GM12878 (cell line): ENCODE data around the gene ASB15. TPM values are rescaled to one million over a fixed set of nuclear protein-coding genes. Genes with fewer than 3 reads are reported as not detected.

Experiments used
- ATAC-seq: fragments of 200-7000 bp; cut with Tn5 transposase; 3 replicates; pipeline ENCODE4 v1.9.1; 2020; ENCODE audit warnings: mild to moderate bottlenecking, moderate library complexity
- BruUV-seq: library from RNA; stranded (reverse); fragments of 400-500 nt; replicated peaks from 2 replicates; lab custom pipeline; 2021; lab: Mats Ljungman, UMichigan
- CTCF ChIA-PET: fragments of 300-600 bp; sonication (Branson Sonifier 250); formaldehyde crosslinking; extraction: SDS; loops from one replicate; lab custom pipeline; 2021; ENCODE audit warnings: inconsistent platforms; lab: Yijun Ruan, JAX
- POLR2A ChIA-PET: fragments of 350-600 bp; formaldehyde crosslinking; extraction: SDS; loops from one replicate; lab custom pipeline; 2021; ENCODE audit warnings: inconsistent platforms; lab: Charles Lee
- RAD21 ChIA-PET: fragments of 300-600 bp; sonication (Branson Sonifier 250); formaldehyde crosslinking; loops from one replicate; lab custom pipeline; 2023; ENCODE audit warnings: antibody characterized with exemption; ENCODE audit not compliant: unreplicated experiment; lab: Charles Lee
- SMC1A ChIA-PET: fragments of 300-600 bp; sonication (Branson Sonifier 250); formaldehyde crosslinking; loops from one replicate; lab custom pipeline; 2023; ENCODE audit not compliant: unreplicated experiment, uncharacterized antibody; lab: Charles Lee
- DNase-seq: peaks from one replicate; pipeline ENCODE4 v3.0.0-alpha.2; 2011; ENCODE audit warnings: low read depth, low spot score
- FAIRE-seq: peaks from 3 replicates; lab custom pipeline; 2011; peaks lifted over from hg19 to GRCh38; lab: Jason Lieb, UNC
- H2AFZ ChIP-seq: 2 replicates; pipeline ENCODE4 v1.6.0; 2011; ENCODE audit warnings: low read depth, low read length, control low read depth; ENCODE audit not compliant: control insufficient read depth
- H3K27ac ChIP-seq: 2 replicates; pipeline ENCODE4 v1.5.1; 2011; ENCODE audit warnings: control low read depth; ENCODE audit not compliant: control insufficient read depth, insufficient read depth
- H3K27me3 ChIP-seq, 2 experiments: replicated peaks in 1 of 2; 2 replicates each; pipeline versions ENCODE4 v1.6.0 to v1.6.1; 2011; ENCODE audit warnings: low read length in 1 of 2; ENCODE audit not compliant: control insufficient read depth in 2 of 2, insufficient read depth in 2 of 2
- H3K36me3 ChIP-seq, 2 experiments: 2 replicates each; pipeline ENCODE4 v1.5.1; 2011; ENCODE audit warnings: low read length in 1 of 2; ENCODE audit not compliant: control insufficient read depth in 2 of 2, insufficient read depth in 2 of 2
- H3K4me1 ChIP-seq: 2 replicates; pipeline ENCODE4 v1.6.1; 2011; ENCODE audit warnings: mild to moderate bottlenecking, low read length, moderate library complexity, mixed read lengths; ENCODE audit not compliant: control insufficient read depth, insufficient read depth
- H3K4me2 ChIP-seq: 2 replicates; pipeline ENCODE4 v1.6.0; 2011; ENCODE audit warnings: control low read depth; ENCODE audit not compliant: control insufficient read depth, insufficient read depth
- H3K4me3 ChIP-seq: fragments of 200-600 bp; sonication (generic); 2 replicates; pipeline ENCODE4 v1.5.1; 2016
- H3K79me2 ChIP-seq: 2 replicates; pipeline ENCODE4 v1.6.0; 2011; ENCODE audit warnings: low read length; ENCODE audit not compliant: control insufficient read depth, insufficient read depth
- H3K9ac ChIP-seq: 2 replicates; pipeline ENCODE4 v1.8.0; 2011; ENCODE audit warnings: low read length, control low read depth, mixed read lengths; ENCODE audit not compliant: control insufficient read depth, insufficient read depth
- H3K9me3 ChIP-seq: replicated peaks from 3 replicates; pipeline ENCODE4 v1.5.1; 2011; ENCODE audit warnings: mild to moderate bottlenecking, low read length; ENCODE audit not compliant: control insufficient read depth, insufficient read depth
- H4K20me1 ChIP-seq: 2 replicates; pipeline ENCODE4 v1.6.0; 2011; ENCODE audit not compliant: control insufficient read depth, insufficient read depth
- ASH2L ChIP-seq: fragments of 300-600, 200-600 bp; sonication (generic); IDR thresholded peaks from 2 replicates; pipeline ENCODE4 v1.6.1; 2017; ENCODE audit warnings: low read depth, mild to moderate bottlenecking, borderline replicate concordance
- CREB1 ChIP-seq: IDR thresholded peaks from 2 replicates; pipeline ENCODE4 v1.6.1; 2012; ENCODE audit warnings: low read depth, mild to moderate bottlenecking, inconsistent platforms
- CUX1 ChIP-seq: IDR thresholded peaks from 2 replicates; pipeline ENCODE4 v1.6.1; 2012; ENCODE audit warnings: improper control_type of control experiment, low read depth, low read length; ENCODE audit not compliant: insufficient replicate concordance
- FOS ChIP-seq: IDR thresholded peaks from 3 replicates; pipeline ENCODE4 v1.6.1; 2011; ENCODE audit warnings: borderline replicate concordance; ENCODE audit not compliant: insufficient read length; ENCODE audit errors: extremely low read depth
- MEF2B ChIP-seq: fragments of 450-650 bp; IDR thresholded peaks from 2 replicates; pipeline ENCODE4 v1.6.1; 2018; ENCODE audit warnings: mild to moderate bottlenecking, moderate library complexity; ENCODE audit not compliant: partially characterized antibody, poor library complexity, severe bottlenecking
- MLLT1 ChIP-seq: fragments of 450-650 bp; IDR thresholded peaks from 2 replicates; pipeline ENCODE4 v1.6.1; 2016; ENCODE audit warnings: mild to moderate bottlenecking
- POLR2A ChIP-seq: IDR thresholded peaks from 2 replicates; pipeline ENCODE4 v1.6.1; 2011; ENCODE audit warnings: low read depth, mild to moderate bottlenecking, low read length
- RB1 ChIP-seq: fragments of 450-650 bp; formaldehyde crosslinking; IDR thresholded peaks from 2 replicates; pipeline ENCODE4 v1.6.1; 2017; ENCODE audit warnings: mild to moderate bottlenecking, borderline replicate concordance
- ZNF622 ChIP-seq: fragments of 450-650 bp; IDR thresholded peaks from 2 replicates; pipeline ENCODE4 v1.6.1; 2017; ENCODE audit warnings: mild to moderate bottlenecking, inconsistent platforms
- in situ Hi-C: fragments of 300-500 bp; cut with MboI; formaldehyde crosslinking; loops from 9 replicates; pipeline ENCODE4 v1.14.3; 2018; ENCODE audit warnings: mixed read lengths
- intact Hi-C: fragments of 100-400 bp; cut with micrococcal nuclease; formaldehyde crosslinking; loops from one replicate; pipeline ENCODE4 v1.14.2; 2022; ENCODE audit not compliant: unreplicated experiment
- polyA plus RNA-seq, 11 experiments: library from polyadenylated mRNA; depleted of rRNA in 4 of 11; unstranded in 6 of 11; stranded (reverse) in 5 of 11; fragments of >200 nt; fragmentation: Nextera tagmentation in 4 of 11; fragmentation: Illumina TruSeq in 1 of 11; extraction: Ambion mirVana in 4 of 11; extraction: Trizol in 1 of 11; gene quantifications; 1 replicate in 1 of 11; 2 replicates in 10 of 11; pipeline versions ENCODE4 v1.2.1 to v1.2.3, GENCODE V29; 2011 to 2016; ENCODE audit warnings: inconsistent platforms in 2 of 11, missing spikeins in 2 of 11, low read depth in 1 of 11
- total RNA-seq, 4 experiments: library from RNA; depleted of rRNA in 3 of 4; stranded (reverse); fragments of >200 nt in 3 of 4; fragmentation: Illumina TruSeq in 1 of 4; extraction: Trizol in 1 of 4; gene quantifications; 2 replicates each; pipeline versions ENCODE4 v1.2.1 to v1.2.3, GENCODE V29; 2013 to 2021

ASB15 gene
- total and polyA plus RNA-seq, 10 of the 15 experiments (the other 5 are each of a cell fraction or from before 2014, with no cell fraction given): not detected

GRCh38 chr7:123675181-123675473 is 73.5 kb downstream of the ASB15 start:
- H3K9ac ChIP-seq: no peak overlapping the region
- FAIRE-seq (no peak), ATAC-seq (no peak), DNase-seq (no peak)
- no peak overlapping the region for H2AFZ ChIP-seq
- CTCF ChIA-PET: interaction anchor here (1.2 to 1.3 kb wide), 2 partner anchors 51 to 190 kb away, joined by 3 read pairs; no protein-coding TSS in a partner anchor
- H3K27ac ChIP-seq: no peak overlapping the region
- H3K4me3 ChIP-seq: no peak overlapping the region
- H3K36me3 ChIP-seq: no peaks in the 10 kb centered on the region
- H3K4me1 ChIP-seq: no peaks in the 10 kb centered on the region
- no peaks in the 10 kb centered on the region for H3K27me3 ChIP-seq
- POLR2A ChIA-PET: no interaction called here
- no peaks in the 10 kb centered on the region for H3K79me2 ChIP-seq
- SMC1A ChIA-PET: interaction anchor here (1.0 kb wide), 1 partner anchor 7 kb away, joined by 3 read pairs; no protein-coding TSS in a partner anchor
- intact Hi-C loops (no loop called here), in situ Hi-C loops (no loop called here)
- TF ChIP-seq MLLT1 (no peak), CUX1 (no peak), CREB1 (no peak), RB1 (no peak), FOS (no peak), MEF2B (no peak), ZNF622 (no peak), POLR2A (no peak), ASH2L (no peak)
- RAD21 ChIA-PET: no interaction called here
- BruUV-seq: no TSS peak
- H4K20me1 ChIP-seq: no peaks in the 10 kb centered on the region
- H3K9me3 ChIP-seq: no peaks in the 10 kb centered on the region
- no peak overlapping the region for H3K4me2 ChIP-seq
